B cell (primary cell): ENCODE data around the gene GNB2.

Experiments
- EZH2 ChIP-seq: IDR thresholded peaks from 2 replicates; pipeline ENCODE4 v1.6.1; 2012; ENCODE audit warnings: borderline replicate concordance, low read depth, mild to moderate bottlenecking, moderate library complexity, low read length; ENCODE audit not compliant: insufficient read depth, poor library complexity, severe bottlenecking
- TF ChIP-seq, protein P1 (sequence below): fragments of 200-600 bp; IDR thresholded peaks from one replicate; pipeline ENCODE4 v1.8.0; 2022; ENCODE audit warnings: antibody characterized with exemption, mild to moderate bottlenecking

- TF ChIP-seq, protein P1, sequence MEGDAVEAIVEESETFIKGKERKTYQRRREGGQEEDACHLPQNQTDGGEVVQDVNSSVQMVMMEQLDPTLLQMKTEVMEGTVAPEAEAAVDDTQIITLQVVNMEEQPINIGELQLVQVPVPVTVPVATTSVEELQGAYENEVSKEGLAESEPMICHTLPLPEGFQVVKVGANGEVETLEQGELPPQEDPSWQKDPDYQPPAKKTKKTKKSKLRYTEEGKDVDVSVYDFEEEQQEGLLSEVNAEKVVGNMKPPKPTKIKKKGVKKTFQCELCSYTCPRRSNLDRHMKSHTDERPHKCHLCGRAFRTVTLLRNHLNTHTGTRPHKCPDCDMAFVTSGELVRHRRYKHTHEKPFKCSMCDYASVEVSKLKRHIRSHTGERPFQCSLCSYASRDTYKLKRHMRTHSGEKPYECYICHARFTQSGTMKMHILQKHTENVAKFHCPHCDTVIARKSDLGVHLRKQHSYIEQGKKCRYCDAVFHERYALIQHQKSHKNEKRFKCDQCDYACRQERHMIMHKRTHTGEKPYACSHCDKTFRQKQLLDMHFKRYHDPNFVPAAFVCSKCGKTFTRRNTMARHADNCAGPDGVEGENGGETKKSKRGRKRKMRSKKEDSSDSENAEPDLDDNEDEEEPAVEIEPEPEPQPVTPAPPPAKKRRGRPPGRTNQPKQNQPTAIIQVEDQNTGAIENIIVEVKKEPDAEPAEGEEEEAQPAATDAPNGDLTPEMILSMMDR = no peak
- TF ChIP-seq EZH2 = no peak
Observed at GRCh38 chr7:100655908-100656674, 17.4 kb upstream of the GNB2 start, which contains the start of gene ACTL6B.
